Measurements from ENCODE around the gene SIAH1.
A peak's percentile ranks its signal among the peaks of the same experiment; 100 is the strongest.
"Not testable (repeated sequence)": the region's sequence is repeated elsewhere in the genome, so short reads cannot be mapped to it uniquely, and the experiment has no call there.

The SIAH1 gene

GRCh38 chr16:48393485-48394354, 8.5 kb upstream of the SIAH1 start:
- DNase-seq (ENCODE audit: low read depth in 3 of 3): peak in 1 of 3 donors; percentile 26

- no peak for DNase-seq (ENCODE audit: low read depth in 3 of 3)
These were observed 7.2 kb upstream of the SIAH1 start for GRCh38 chr16:48392407-48392806.

GRCh38 chr16:48386559-48387312, 1.5 kb upstream of the SIAH1 start:
- no peak for DNase-seq (ENCODE audit: low read depth in 3 of 3)

GRCh38 chr16:48384520-48385252, 527 bp downstream of the SIAH1 start:
- peak in 2 of 3 donors; percentile 18 to 31 for DNase-seq (ENCODE audit: low read depth in 3 of 3)

- DNase-seq (ENCODE audit: low read depth in 3 of 3): no peak
These were observed 1.2 kb downstream of the SIAH1 start for GRCh38 chr16:48383877-48384519.

- DNase-seq (ENCODE audit: low read depth in 3 of 3): no peak
These were observed 2.0 kb downstream of the SIAH1 start for GRCh38 chr16:48383009-48383876.

GRCh38 chr16:48382131-48382530, 3.1 kb downstream of the SIAH1 start:
- no peak for DNase-seq (ENCODE audit: low read depth in 3 of 3)

GRCh38 chr16:48381201-48381600, 4.0 kb downstream of the SIAH1 start:
- no peak for DNase-seq (ENCODE audit: low read depth in 3 of 3)

GRCh38 chr16:48378836-48379235, 6.4 kb downstream of the SIAH1 start:
- DNase-seq (ENCODE audit: low read depth in 3 of 3): no peak

GRCh38 chr16:48378276-48378675, 6.9 kb downstream of the SIAH1 start:
- DNase-seq (ENCODE audit: low read depth in 3 of 3): no peak

DNA sequence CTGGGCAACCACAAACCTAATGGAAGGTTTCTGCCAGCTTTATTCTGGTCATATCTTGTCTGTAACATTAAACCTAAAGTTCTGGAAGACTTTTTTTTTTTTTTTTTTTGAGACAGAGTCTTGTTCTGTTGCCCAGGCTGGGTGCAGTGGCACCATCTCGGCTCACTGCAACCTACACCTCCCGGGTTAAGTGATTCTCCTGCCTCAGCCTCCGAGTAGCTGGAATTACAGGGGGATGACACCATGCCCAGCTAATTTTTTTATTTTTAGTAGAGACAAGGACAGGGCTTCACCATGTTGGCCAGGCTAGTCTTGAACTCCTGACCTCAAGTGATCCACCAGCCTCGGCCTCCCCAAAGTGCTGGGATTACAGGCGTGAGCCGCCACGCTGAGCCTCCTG, 7.9 kb downstream of the SIAH1 start:
- DNase-seq (ENCODE audit: low read depth in 3 of 3): not testable (repeated sequence)

DNA sequence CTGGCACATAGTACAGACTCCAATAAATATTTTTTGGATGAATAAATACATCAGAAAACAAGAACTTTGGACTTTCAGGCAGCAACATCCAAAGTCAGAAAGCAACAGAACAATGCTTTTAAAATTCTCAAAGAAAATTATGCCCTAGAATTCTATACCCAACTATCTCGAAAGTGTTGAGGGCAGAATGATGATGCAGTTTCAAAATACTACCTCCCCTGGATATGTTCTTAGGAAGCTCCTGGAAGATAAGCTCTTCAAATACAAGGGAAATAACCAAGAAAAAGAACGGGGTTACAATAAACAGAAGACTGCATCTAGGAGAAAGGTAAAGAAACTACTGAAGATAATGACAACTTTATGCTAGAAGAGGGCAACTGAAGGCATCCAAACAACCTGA, 11.0 kb downstream of the SIAH1 start:
- no peak for DNase-seq (ENCODE audit: low read depth in 3 of 3)

- no peak for DNase-seq (ENCODE audit: low read depth in 3 of 3)
These were observed 11.8 kb downstream of the SIAH1 start for GRCh38 chr16:48373258-48374029.

DNA sequence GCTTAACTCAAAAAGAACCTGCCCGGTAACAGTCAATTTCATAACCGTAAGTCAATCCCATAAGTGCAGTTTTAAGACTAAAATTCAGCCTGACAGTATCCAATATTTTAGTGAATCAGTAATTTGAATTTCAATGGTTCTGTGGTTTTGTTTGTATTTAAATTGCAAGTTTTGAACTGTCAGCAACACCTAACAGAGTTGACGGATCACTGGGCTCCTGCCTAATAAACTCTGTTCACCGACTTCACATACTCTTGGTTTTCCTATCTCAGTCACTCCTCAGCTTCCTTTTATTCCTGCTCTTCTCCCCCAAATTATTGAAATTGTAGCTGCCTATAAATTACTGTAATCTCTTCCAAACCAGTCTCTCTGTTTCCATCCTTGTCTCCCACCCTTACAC, 12.5 kb downstream of the SIAH1 start:
- DNase-seq (ENCODE audit: low read depth in 3 of 3): no peak

DNA sequence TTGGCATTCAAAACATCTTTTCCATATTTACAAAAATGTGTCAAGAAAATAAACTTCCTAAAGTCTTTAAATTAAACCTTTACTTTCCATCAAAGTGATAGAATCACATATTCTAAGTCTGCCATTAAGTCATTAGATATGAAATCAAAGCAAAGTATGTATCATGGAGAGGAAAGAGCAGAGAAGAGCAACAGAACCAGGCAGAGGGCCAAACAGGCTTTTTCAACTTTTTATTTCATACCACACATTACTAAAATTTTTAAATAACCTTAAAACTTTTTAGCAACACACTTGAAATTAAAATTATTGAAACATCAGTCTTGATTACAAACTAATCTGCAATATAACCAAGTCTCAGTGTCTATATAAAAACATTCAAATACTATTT, 13.8 kb downstream of the SIAH1 start:
- DNase-seq (ENCODE audit: low read depth in 3 of 3): no peak

- not testable (repeated sequence) for DNase-seq (ENCODE audit: low read depth in 3 of 3)
These were observed 14.4 kb downstream of the SIAH1 start for GRCh38 chr16:48370668-48371392.

- DNase-seq (ENCODE audit: low read depth in 3 of 3): no peak
These were observed 15.0 kb downstream of the SIAH1 start for GRCh38 chr16:48370229-48370628.

- DNase-seq (ENCODE audit: low read depth in 3 of 3): no peak
These were observed 15.4 kb downstream of the SIAH1 start for GRCh38 chr16:48369765-48370164.

DNA sequence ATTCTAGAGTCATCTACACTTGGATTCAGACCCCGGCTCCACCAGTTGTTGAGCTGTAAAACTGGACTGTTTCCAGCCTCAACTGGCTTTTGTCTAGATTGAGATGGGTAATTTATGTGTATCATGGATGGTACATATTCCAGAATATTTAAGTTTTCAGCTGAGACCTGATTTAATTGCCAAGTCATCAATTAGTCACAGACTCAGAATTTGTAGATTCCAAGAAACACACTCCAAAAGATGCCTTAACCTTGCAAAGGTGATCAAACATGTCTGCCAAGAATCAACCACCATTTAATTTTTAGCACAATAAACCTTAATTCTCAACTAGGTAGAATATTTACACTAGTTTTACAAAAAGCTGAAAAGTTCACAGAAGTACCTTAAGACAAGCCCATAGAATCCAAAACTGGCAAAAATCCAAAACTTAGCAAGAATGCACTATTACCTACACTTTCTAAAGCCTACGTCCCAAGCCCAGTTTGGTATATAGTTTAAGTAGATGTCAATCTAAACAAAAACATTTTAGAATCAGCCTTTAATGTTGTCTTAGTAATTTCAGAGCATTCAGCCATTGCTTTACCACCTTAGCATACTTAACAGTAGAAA, 17.7 kb downstream of the SIAH1 start:
- no peak for DNase-seq (ENCODE audit: low read depth in 3 of 3)

Measured in stimulated activated CD4-positive, alpha-beta T cell treated with anti-CD3 and anti-CD28 coated beads, TNF-alpha, amount 100 ng/mL, for 48 hours (primary cell).